DMS53 treated with DMSO at 0.1 percent for 48 hours (cell line): ENCODE measurements around the gene TOR1A.
A peak's percentile ranks its signal among the peaks of the same experiment; 100 is the strongest.

Source experiments
- DNase-seq: peaks from one replicate; lab custom pipeline; 2025; ENCODE audit not compliant: unreplicated experiment; lab: John Stamatoyannopoulos, UW

TOR1A gene

GRCh38 chr9:129852579-129852978, 28.6 kb upstream of the TOR1A start:
- DNase-seq = no peak

GRCh38 chr9:129851821-129852220, 27.9 kb upstream of the TOR1A start:
- DNase-seq = no peak

DNA sequence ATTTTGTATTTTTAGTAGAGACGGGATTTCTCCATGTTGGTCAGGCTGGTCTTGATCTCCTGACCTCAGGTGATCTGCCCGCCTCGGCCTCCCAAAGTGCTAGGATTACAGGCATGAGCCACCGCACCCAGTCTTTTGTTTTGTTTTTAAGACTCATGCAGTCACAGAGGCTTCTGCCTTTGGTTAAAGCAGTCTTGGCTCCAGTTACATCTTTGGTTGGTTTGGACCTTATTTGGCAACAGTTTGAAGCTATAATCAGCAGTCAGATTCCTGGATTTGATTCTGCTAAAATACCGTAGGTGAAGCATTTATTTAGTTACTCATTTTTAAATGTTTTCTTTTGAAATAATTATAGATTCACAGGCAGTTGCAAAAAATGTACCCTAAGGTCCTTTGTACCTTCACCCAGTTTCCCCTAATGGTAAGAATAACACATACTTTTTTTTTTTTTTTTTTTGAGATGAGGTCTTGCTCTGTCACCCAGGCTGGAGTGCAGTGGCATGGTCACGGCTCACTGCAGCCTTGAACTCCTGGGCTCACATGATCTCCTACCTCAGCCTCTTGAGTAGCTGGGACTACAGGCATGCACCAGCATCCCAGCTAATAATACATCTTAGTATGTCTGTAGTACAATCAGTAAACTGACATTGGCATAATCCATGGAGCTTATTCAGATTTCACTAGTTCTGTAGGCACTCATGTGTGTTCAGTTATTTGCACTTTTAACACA, 27.1 kb upstream of the TOR1A start:
- DNase-seq = no peak

DNA sequence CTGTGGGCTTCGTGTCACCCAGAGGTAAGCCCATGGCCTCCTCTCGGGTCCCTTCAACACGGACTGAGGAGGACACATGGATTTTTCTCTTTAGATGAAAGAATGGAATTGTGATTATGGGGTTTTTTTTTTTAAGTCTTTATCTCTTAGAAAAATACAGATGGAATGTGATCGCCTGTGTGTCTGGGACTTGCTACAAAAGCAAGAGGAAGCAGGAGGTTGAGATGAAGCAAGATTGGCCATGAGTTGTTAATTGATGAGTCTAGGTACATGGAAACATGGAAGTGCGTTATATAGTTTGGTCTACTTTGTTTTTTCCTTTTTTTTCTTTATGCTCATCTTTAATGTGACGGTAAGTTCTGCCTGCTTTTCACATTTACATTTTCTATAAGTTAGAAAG, 26.0 kb upstream of the TOR1A start:
- no peak for DNase-seq

- no peak for DNase-seq
Measured at GRCh38 chr9:129848712-129849441, 24.9 kb upstream of the TOR1A start.

GRCh38 chr9:129845373-129845772, 21.4 kb upstream of the TOR1A start:
- DNase-seq = no peak

DNA sequence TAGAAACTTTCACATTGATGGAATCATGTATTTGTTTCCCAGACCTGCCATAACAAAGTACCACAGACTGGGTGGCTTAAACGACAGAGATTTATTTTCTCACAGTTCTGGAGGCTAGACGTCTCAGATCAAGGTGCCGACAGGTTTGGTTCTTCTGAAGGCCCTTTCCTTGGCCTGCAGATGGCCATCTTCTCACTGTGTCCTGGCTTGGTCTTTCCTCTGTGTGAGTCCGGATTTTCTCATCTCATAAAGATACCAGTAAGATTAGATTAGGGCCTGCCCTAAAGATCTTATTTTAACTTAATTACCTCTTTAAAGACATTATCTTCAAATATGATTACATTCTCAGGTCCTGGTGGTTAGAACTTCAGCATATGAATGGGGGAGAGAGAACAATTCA, 17.1 kb upstream of the TOR1A start:
- DNase-seq = no peak

- DNase-seq = peak; percentile 95
Measured at GRCh38 chr9:129840034-129840433, 16.1 kb upstream of the TOR1A start.

DNA sequence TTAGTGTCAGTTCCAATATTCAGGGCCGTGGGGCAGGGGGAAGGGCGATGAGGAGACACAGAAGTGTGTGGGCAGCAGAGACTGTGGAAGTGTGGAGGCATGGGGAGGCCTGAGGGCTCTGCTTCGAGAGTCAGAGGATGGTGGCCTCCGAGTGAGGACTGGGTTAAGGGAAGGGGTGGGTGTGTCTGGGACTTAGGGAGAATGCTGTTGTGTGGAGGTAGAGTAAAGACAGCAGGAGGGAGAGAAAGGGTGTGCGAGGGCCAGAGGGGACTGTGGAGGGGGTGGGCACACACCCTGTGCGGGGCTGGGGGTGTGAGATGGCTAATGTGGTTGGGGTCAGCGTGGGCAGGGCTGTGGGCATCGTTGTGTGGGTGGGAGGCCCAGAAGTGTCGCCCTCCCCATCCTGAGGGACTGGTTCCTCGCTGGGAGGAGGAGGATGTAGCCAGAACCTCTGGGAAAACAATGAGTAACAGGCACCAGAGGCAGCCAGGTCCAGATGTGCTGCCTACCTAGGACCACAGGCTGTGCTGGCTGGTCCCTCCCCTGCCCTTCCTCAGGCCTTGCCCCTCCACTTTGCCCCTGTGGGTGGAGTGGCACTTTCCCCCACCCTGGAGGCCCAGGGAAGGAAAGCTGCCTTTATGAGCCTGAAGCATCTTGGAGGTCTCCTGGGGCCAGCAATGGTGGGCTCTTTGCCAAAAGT, 15.5 kb upstream of the TOR1A start:
- peak; percentile 70 for DNase-seq

DNA sequence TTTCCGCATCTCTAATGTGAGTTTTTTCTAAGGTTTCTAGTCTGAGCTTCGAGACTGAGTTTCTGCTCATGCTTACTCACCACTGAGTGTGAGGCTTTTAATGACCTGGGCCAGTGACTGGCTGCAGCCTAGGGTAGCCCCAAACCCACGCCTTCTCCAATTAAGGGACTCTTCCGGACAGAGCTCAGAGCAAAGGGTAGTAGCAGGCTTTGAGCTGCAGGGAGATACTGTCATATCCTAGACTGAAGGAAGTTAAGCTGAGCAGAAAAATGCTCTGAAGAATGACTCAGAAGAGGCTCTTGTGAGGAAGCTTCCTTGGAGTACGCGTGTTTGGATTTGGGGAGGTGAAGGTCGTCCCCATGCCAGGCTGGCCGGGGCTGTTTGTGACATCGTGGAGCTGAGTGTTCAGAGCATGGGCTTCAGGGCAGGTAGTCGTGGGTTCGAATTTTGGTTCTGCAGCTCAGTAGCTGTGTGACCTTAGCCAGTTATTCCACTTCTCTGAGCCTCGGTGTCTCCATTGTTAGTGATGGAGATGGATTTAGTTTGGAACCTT, 14.8 kb upstream of the TOR1A start:
- DNase-seq = no peak

GRCh38 chr9:129836311-129837007, 12.5 kb upstream of the TOR1A start:
- no peak for DNase-seq

GRCh38 chr9:129835860-129836223, 11.9 kb upstream of the TOR1A start:
- DNase-seq = no peak

DNA sequence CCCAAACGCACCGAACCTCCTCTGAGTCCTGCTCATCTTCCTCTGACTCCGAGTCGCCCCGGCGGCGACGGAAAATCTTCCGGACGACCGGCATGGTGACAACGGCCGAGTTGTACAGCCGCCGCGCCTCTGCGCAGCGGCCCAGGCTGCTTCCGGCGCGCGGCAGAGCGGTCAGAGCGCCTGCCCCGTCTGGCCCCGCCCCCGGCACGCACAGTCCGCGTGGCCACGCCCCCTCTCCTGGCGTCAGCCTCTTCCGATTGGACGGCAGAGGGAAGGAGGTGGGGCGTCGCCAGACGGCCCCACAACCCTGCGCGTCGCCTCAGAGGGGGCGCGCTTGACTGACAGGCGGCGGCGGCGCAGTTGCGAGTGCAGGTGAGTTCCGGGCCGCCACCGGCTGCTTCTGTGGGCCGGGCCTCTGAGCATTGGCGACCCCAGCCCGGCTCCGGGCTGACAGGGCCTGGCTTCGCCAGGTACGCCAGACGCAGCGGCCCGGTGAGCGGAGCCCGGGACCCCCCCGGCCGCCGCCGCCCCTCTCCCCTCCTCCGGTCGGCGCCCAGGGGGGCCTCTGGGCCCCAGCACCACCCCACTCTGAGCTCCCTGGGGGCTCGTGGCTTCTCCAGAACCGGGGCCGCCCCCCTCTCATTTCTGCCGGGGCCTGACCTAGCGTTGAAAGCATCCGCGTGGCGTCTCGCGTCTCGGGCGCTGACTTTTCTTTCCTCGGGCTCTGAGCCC, 11.4 kb upstream of the TOR1A start, which contains the start of the genes C9orf78 and USP20:
C9orf78 (minus strand) TSS at position 148 of the 732 bp plus-strand sequence; CDS start at position 94, 54 bp downstream.
USP20 (plus strand) TSS at position 331 of the 732 bp plus-strand sequence. CDS start 17,098 bp downstream, outside the sequence.
- DNase-seq = peak; percentile 91

DNA sequence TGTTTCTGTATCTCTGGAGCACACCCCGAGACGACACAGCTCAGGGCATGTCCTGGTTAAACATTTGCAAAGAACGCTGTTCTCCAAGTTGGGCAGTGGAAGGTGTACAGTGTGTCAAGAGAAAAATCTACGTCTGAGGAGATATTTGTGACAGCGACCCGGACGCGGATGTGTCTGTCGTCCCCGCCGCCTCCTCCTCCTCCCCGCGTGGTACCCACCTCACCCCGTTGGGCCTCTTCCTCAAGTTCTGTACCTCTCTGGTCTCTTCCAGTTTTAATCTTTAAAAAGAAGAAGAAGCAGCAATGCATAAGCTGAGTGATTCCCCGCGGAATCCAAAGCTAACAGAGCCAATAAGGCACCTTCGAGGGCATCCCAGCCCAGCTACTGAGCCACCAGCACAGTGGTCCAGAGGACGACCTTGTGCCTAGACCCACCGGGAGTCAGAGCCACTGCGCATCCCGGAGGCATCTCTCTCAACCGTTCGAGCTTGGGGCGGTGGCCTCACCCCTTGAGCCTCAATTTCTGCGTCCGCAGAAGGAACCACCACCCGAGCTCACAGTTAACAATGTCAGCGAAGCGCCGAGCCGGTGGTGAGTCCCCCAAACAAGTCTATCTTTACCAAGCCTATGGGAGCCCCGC, 10.7 kb upstream of the TOR1A start:
- DNase-seq = no peak

DNA sequence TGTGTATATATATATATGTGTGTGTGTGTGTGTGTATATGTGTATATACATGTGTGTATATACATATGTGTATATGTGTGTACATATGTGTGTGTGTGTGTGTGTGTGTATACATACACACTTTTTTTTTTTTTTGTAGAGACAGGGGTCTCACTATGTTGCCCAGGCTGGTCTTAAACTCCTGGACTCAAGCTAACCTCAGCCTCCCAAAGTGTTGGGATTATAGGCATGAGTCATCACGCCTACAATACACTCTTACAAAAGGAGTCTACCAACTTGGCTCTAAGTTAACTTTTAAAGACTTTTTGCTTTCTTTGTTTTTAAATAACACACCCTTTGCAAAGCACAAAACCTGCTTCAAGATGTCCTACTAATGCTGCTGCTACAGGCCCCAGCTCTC, 9.0 kb upstream of the TOR1A start:
- DNase-seq = no peak

GRCh38 chr9:129828969-129829368, 5.0 kb upstream of the TOR1A start:
- DNase-seq = no peak

- no peak for DNase-seq
Measured at GRCh38 chr9:129828051-129828450, 4.1 kb upstream of the TOR1A start.

DNA sequence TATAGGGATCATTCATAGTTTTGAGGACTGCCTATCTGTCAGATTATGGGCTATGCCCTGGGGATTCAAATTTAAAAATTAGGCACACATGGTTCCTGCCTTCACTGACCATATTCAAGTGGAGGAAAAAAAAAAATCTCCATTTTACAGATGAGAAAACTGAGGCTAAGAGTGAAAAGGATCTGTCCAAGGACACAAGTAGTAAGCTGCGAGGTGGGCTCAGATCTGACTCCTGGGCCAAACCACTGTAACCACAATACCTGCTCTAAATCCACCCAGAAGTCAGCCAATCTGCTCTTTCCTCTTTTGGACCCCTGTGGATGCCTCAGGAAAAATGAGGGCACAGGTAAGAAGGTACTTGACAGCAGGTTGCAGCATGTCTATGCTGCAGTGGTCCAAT, 2.8 kb upstream of the TOR1A start:
- no peak for DNase-seq

DNA sequence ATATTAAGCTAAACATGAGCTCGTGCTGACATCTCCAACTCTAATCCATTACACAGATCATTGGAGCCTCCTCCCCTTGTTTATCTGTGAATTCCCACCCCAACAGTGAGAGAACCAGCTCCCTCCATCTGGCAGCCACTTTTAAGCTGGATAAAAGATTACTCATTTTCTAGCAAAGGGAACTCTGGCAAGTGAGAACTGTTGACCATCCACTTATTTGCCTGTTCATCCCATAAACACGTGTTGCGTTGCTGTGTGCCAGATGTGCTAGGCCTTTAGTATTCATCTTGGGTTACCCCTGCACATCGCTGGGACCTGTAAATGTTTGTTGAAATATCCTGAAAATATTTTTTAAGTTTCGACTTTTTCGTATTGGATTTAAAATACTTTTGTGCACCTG, 2.4 kb upstream of the TOR1A start:
- DNase-seq = no peak

GRCh38 chr9:129823542-129823934, 398 bp downstream of the TOR1A start:
- DNase-seq = no peak
